GM20000 (cell line): ENCODE data around the gene LPP.

ENCODE experiments used
- DNase-seq: peaks from one replicate; pipeline ENCODE4 v3.0.0; 2012; ENCODE audit warnings: low spot score
- TF ChIP-seq, protein P1 (sequence below): IDR thresholded peaks from 2 replicates; pipeline ENCODE4 v1.5.1; 2012; ENCODE audit warnings: mild to moderate bottlenecking, control low read depth; ENCODE audit errors: extremely low read depth, missing control alignments

The LPP gene

GRCh38 chr3:188877381-188877780, 723.4 kb downstream of the LPP start:
- DNase-seq = no peak

GRCh38 chr3:188878076-188878475, 724.1 kb downstream of the LPP start:
- DNase-seq = no peak
- TF ChIP-seq, protein P1, sequence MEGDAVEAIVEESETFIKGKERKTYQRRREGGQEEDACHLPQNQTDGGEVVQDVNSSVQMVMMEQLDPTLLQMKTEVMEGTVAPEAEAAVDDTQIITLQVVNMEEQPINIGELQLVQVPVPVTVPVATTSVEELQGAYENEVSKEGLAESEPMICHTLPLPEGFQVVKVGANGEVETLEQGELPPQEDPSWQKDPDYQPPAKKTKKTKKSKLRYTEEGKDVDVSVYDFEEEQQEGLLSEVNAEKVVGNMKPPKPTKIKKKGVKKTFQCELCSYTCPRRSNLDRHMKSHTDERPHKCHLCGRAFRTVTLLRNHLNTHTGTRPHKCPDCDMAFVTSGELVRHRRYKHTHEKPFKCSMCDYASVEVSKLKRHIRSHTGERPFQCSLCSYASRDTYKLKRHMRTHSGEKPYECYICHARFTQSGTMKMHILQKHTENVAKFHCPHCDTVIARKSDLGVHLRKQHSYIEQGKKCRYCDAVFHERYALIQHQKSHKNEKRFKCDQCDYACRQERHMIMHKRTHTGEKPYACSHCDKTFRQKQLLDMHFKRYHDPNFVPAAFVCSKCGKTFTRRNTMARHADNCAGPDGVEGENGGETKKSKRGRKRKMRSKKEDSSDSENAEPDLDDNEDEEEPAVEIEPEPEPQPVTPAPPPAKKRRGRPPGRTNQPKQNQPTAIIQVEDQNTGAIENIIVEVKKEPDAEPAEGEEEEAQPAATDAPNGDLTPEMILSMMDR = no peak

More at GRCh38 chr3:188877381-188877780, 723.4 kb downstream of the LPP start:
- TF ChIP-seq, protein P1 = no peak

- no peak for DNase-seq
- TF ChIP-seq, protein P1 = no peak
Measured at GRCh38 chr3:188881954-188882641, 728.1 kb downstream of the LPP start.

GRCh38 chr3:188884299-188885043, 730.5 kb downstream of the LPP start:
- DNase-seq = no peak
- TF ChIP-seq, protein P1 = no peak

DNA sequence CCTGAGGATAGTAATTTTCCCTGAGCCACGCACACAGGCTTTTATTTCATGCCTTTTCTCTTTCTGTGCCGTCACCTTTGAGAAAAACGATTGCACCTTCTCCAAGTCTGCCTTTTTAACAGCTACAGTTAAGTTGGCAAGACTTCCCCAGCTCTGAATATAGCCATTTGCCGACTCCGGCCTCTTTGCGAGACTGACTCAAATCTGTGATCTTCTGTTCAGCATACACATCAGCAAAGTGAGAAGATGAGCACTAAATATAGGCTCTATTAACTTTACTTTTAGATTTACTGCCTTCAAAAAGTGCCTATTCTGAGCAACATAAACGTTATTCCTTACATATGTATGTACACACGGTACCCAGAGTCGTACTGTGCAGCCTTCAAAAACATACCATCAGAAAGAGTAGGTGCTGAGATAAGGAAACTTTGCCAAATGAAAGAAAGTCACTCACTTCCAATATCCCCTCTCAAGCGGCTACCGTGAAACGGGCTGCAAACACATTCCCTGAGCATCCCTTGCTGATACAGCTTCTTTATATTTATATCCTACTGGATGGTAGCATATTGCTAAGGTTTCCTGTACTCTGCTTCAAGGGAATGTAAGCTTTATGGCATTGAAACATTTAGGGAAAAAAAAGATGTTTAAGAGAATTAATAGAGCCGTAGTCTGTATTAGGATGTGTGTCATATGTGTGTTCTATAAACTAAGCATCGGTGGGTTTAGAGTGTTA, 734.5 kb downstream of the LPP start:
- TF ChIP-seq, protein P1 = no peak
- no peak for DNase-seq

- TF ChIP-seq, protein P1 = no peak
- no peak for DNase-seq
Measured at GRCh38 chr3:188889054-188889491, 735.1 kb downstream of the LPP start.
